HFFc6 (cell line): ENCODE results near the gene CD300H. TPM values are rescaled to one million over a fixed set of nuclear protein-coding genes. Genes with fewer than 3 reads are reported as not detected.

Source experiments
- DNase-seq: peaks from one replicate; pipeline ENCODE4 v3.0.0-alpha.2; 2018
- H3K27ac Mint-ChIP-seq: 2 replicates; pipeline ENCODE4 v1.8.0; 2020; ENCODE audit warnings: mild to moderate bottlenecking, mixed read lengths
- H3K27me3 Mint-ChIP-seq: 2 replicates; pipeline ENCODE4 v1.8.0; 2021; ENCODE audit warnings: mild to moderate bottlenecking, moderate library complexity, mixed read lengths; ENCODE audit not compliant: insufficient read depth
- H3K36me3 Mint-ChIP-seq: 2 replicates; pipeline ENCODE4 v1.8.0; 2021; ENCODE audit warnings: low read depth, mixed read lengths
- H3K4me1 Mint-ChIP-seq: 2 replicates; pipeline ENCODE4 v1.8.0; 2020; ENCODE audit warnings: low read depth, mixed read lengths
- H3K4me3 Mint-ChIP-seq: 2 replicates; pipeline ENCODE4 v1.8.0; 2020; ENCODE audit warnings: mild to moderate bottlenecking, moderate library complexity, mixed read lengths
- H3K9me3 Mint-ChIP-seq: 2 replicates; pipeline ENCODE4 v1.8.0; 2020; ENCODE audit warnings: mild to moderate bottlenecking, mixed read lengths
- CTCF ChIP-seq: fragments of 200-600 bp; sonication (generic); IDR thresholded peaks from 2 replicates; pipeline ENCODE4 v1.5.0; 2021; ENCODE audit warnings: antibody characterized with exemption, mild to moderate bottlenecking
- total RNA-seq, 6 experiments: library from RNA; stranded (reverse); fragmentation: NEBNext Ultra II Directional; extraction: Animal tissue kit (Norgen Biotek cat#: 25700); gene quantifications; 2 replicates in 1 of 6; 3 replicates in 5 of 6; pipeline ENCODE4 v1.2.3, GENCODE V29; 2021

Gene CD300H
- total RNA-seq, 6 experiments from 2014 or later: not detected

GRCh38 chr17:74541176-74542111 is 25.9 kb downstream of the CD300H start:
- Mint-ChIP-seq H3K27ac (no peak overlapping the region), H3K4me3 (no peak overlapping the region), H3K9me3 (peaks cover 68% of the 10 kb centered on the region), H3K27me3 (peaks cover 3% of the 10 kb centered on the region; the same call in 1 of the 2 replicates), H3K4me1 (no peaks in the 10 kb centered on the region), H3K36me3 (peaks cover 11% of the 10 kb centered on the region)
- DNase-seq: no peak
- TF ChIP-seq CTCF: no peak

- Mint-ChIP-seq H3K4me3 (no peak overlapping the region), H3K36me3 (peaks cover 11% of the 10 kb centered on the region), H3K27me3 (peaks cover 3% of the 10 kb centered on the region; the same call in 1 of the 2 replicates), H3K4me1 (no peaks in the 10 kb centered on the region), H3K9me3 (peaks cover 57% of the 10 kb centered on the region), H3K27ac (no peak overlapping the region)
- DNase-seq: no peak
- TF ChIP-seq CTCF: no peak
These were observed 28.0 kb downstream of the CD300H start for GRCh38 chr17:74539281-74539820.

DNA sequence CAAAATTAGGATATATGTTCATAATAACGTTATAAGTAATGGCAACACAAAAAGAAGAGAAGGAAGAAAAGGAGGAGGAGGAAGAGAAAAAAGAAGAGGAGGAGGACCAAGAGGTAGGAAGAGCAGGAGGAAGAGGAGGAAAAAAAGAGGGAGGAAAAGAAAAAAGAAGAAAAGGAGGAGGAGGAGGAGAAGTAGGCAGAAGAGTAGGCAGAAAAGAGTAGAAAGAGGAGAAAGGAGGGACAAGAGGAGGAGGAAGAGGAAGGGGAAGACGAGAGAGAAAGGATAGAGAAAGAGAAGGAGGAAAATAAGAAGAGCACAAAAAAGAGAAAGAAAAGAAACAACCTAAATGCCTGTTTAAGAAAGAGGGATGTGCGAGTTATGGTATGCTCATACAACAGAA is 30.4 kb downstream of the CD300H start:
- Mint-ChIP-seq H3K9me3 (peaks cover 53% of the 10 kb centered on the region), H3K27me3 (peaks cover 3% of the 10 kb centered on the region; the same call in 1 of the 2 replicates), H3K36me3 (peaks cover 5% of the 10 kb centered on the region; the same call in 1 of the 2 replicates), H3K27ac (no peak overlapping the region), H3K4me1 (no peaks in the 10 kb centered on the region), H3K4me3 (no peak overlapping the region)
- TF ChIP-seq CTCF: no peak
- DNase-seq: no peak

DNA sequence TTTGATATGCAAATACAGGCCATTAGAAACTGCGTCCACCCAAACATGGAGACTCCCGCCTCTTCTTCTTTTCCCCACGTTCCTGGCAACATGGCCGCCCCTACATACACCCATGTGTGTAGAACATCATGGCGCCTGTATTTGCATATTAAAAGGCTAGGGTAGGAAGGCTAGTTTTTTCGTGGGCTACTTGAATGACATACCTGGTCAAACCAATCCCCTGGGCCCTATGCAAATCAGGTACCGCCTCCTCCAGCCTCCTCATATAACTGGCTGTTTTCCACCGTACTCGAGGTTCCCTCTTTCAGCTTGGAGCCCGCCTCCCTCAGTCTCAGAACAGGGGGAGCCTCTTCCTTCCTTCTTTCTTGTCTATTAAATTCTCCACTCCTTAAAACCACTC is 35.2 kb downstream of the CD300H start:
- TF ChIP-seq CTCF: no peak
- no peak overlapping the region for H3K4me3 Mint-ChIP-seq
- no peaks in the 10 kb centered on the region for H3K4me1 Mint-ChIP-seq
- H3K9me3 Mint-ChIP-seq: peaks cover 56% of the 10 kb centered on the region
- peaks cover 7% of the 10 kb centered on the region; the same call in 1 of the 2 replicates for H3K36me3 Mint-ChIP-seq
- H3K27me3 Mint-ChIP-seq: no peaks in the 10 kb centered on the region; the same call in none of the 2 replicates
- DNase-seq: no peak
- H3K27ac Mint-ChIP-seq: no peak overlapping the region

GRCh38 chr17:74531231-74531761 is 36.0 kb downstream of the CD300H start, which contains the start of gene CD300LB:
TSS of gene CD300LB (minus strand) at chr17:74531475. CDS start at chr17:74531350, 125 bp downstream.
- H3K27ac Mint-ChIP-seq: no peak within 1 kb of the TSS
- no peaks in the 10 kb centered on the region; the same call in none of the 2 replicates for H3K27me3 Mint-ChIP-seq
- H3K9me3 Mint-ChIP-seq: peaks cover 58% of the 10 kb centered on the region

More at GRCh38 chr17:74531231-74531761, 36.0 kb downstream of the CD300H start, which contains the start of gene CD300LB:
- Mint-ChIP-seq H3K4me3 (no peak within 1 kb of the TSS), H3K36me3 (peaks cover 7% of the 10 kb centered on the region; the same call in 1 of the 2 replicates), H3K4me1 (no peaks in the 10 kb centered on the region)
- TF ChIP-seq CTCF: no peak
- DNase-seq: no peak
